ENCODE measurements around the gene LCN6. TPM values are rescaled to one million over a fixed set of nuclear protein-coding genes. Genes with fewer than 3 reads are reported as not detected.

The LCN6 gene
- total RNA-seq, 1 donor from 2014 or later = not detected

DNA sequence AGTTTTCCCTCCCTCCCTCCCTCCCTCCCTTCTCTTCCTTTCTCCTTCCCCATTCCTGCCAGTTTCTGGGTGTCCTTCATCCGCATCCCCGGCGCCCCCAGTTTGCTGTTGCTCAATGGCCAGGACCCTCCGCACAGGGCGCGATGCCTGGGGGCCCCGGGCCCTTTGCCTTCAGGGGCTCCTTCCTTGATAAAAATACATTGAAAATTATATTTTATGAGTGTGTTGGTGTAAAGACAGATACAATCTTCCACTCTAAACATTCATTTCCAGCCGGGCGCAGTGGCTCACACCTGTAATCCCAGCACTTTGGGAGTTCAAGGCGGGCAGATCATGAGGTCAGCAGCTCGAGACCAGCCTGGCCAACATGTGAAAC is 53.5 kb downstream of the LCN6 start:
- Mint-ChIP-seq H3K9me3 (no peaks in the 10 kb centered on the region), H3K27me3 (ENCODE audit: insufficient read depth, low read depth) (peaks cover 6% of the 10 kb centered on the region), H3K4me1 (peaks cover 24% of the 10 kb centered on the region), H3K27ac (no peak overlapping the region), H3K36me3 (no peaks in the 10 kb centered on the region), H3K4me3 (no peak overlapping the region)
- Histone ChIP-seq H3K79me2 (ENCODE audit: low read depth) (no peaks in the 10 kb centered on the region), H4K20me1 (ENCODE audit: low read depth) (no peaks in the 10 kb centered on the region), H3K4me3 (no peak overlapping the region), H3K4me1 (peaks cover 11% of the 10 kb centered on the region), H3K9me3 (ENCODE audit: low read depth) (no peaks in the 10 kb centered on the region), H2AFZ (replicated peaks) (no peak overlapping the region), H3F3A (ENCODE audit: low read depth) (peaks cover 4% of the 10 kb centered on the region), H3K27me3 (no peaks in the 10 kb centered on the region), H3K9ac (no peak overlapping the region), H3K27ac (no peak overlapping the region), H3K36me3 (no peaks in the 10 kb centered on the region), H3K4me2 (no peak overlapping the region)
- DNase-seq (ENCODE audit: low spot score) = no peak
- TF ChIP-seq, protein P1, sequence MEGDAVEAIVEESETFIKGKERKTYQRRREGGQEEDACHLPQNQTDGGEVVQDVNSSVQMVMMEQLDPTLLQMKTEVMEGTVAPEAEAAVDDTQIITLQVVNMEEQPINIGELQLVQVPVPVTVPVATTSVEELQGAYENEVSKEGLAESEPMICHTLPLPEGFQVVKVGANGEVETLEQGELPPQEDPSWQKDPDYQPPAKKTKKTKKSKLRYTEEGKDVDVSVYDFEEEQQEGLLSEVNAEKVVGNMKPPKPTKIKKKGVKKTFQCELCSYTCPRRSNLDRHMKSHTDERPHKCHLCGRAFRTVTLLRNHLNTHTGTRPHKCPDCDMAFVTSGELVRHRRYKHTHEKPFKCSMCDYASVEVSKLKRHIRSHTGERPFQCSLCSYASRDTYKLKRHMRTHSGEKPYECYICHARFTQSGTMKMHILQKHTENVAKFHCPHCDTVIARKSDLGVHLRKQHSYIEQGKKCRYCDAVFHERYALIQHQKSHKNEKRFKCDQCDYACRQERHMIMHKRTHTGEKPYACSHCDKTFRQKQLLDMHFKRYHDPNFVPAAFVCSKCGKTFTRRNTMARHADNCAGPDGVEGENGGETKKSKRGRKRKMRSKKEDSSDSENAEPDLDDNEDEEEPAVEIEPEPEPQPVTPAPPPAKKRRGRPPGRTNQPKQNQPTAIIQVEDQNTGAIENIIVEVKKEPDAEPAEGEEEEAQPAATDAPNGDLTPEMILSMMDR (IDR thresholded peaks at IDR 0.05) = no peak
- TF ChIP-seq EZH2 (IDR thresholded peaks at IDR 0.05) = no peak
- TF ChIP-seq EZH2phosphoT487 (IDR thresholded peaks at IDR 0.05) = no peak

DNA sequence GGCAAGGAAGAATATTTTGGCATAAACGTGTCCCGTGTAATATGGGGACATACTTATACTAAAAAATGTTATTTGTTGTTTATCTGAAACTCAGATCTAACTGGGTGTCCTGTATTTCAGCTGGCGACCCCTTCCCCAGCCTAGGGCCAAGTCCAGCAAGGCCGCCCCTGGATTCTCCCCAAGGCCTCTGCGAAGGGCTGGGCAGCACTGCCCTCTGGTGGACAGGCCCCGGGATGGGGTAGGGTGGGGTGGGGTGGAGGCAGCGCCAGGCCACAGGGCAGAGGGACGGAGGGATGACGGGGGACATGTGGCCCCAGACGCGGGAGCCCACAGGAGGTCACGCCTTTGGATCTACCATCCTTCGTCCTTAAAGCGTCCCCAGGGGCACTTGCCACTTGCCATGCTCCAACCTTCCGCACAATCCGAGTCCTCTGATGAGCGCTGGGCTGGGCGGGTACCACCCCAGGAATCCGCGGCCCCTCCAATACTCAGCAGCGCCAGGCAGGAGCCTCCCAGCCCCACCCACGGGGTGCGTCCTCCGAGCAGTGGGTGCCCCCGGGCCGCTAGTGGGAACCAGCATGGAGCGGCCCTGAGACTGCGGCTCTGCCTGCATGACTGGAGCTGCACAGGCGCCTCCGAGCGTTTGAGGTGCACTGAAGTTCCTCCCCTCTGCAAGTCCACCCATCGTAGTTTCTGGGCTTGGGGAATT is 54.0 kb downstream of the LCN6 start:
- H3K4me2 ChIP-seq = no peak overlapping the region
- no peaks in the 10 kb centered on the region for H3K79me2 ChIP-seq (ENCODE audit: low read depth)
- TF ChIP-seq, protein P1 (IDR thresholded peaks at IDR 0.05) = peak; percentile 77
- TF ChIP-seq EZH2 (IDR thresholded peaks at IDR 0.05) = no peak
- TF ChIP-seq EZH2phosphoT487 (IDR thresholded peaks at IDR 0.05) = no peak
- no peaks in the 10 kb centered on the region for H3K9me3 Mint-ChIP-seq
- H3K9ac ChIP-seq = no peak overlapping the region
- peaks cover 11% of the 10 kb centered on the region for H3K4me1 ChIP-seq
- H3K9me3 ChIP-seq (ENCODE audit: low read depth) = no peaks in the 10 kb centered on the region
- peaks cover 24% of the 10 kb centered on the region for H3K4me1 Mint-ChIP-seq
- H3K27me3 Mint-ChIP-seq (ENCODE audit: insufficient read depth, low read depth) = peaks cover 6% of the 10 kb centered on the region
- peak; percentile 79 for DNase-seq (ENCODE audit: low spot score)
- peaks cover 4% of the 10 kb centered on the region for H3F3A ChIP-seq (ENCODE audit: low read depth)
- H4K20me1 ChIP-seq (ENCODE audit: low read depth) = no peaks in the 10 kb centered on the region
- H3K36me3 Mint-ChIP-seq = no peaks in the 10 kb centered on the region
- no peak overlapping the region for H3K4me3 ChIP-seq
- no peaks in the 10 kb centered on the region for H3K36me3 ChIP-seq
- peaks cover 5% of the 10 kb centered on the region for H3K27me3 ChIP-seq
- H3K27ac ChIP-seq = no peak overlapping the region
- H3K27ac Mint-ChIP-seq = no peak overlapping the region
- no peak overlapping the region for H2AFZ ChIP-seq (replicated peaks)
- H3K4me3 Mint-ChIP-seq = no peak overlapping the region

Small RNAs within 50 kb of the gene (microRNA-seq; reads per million reads assigned to microRNA genes)
- gene MIR6722 = not detected

Small RNAs within 50 kb of the gene (small RNA-seq; reads per million reads assigned to genes)
- not detected for gene ATP6V1G1P3
- not detected for gene MIR6722

Other genes with a start within 250 kb of the LCN6 start
- 11.7 and 32.4 TPM in 2 replicates for gene NOTCH1, start 202.5 kb downstream of the LCN6 start, total RNA-seq (ENCODE audit: low replicate concordance)
- gene EGFL7, start 85.6 kb downstream of the LCN6 start, total RNA-seq (ENCODE audit: low replicate concordance) = 16.5 and 47.4 TPM in 2 replicates
- 2.4 and 3.4 TPM in 2 replicates for gene AGPAT2, start 61.1 kb downstream of the LCN6 start, total RNA-seq (ENCODE audit: low replicate concordance)
- 11.8 and 52.8 TPM in 2 replicates for gene DIPK1B, start 36.0 kb downstream of the LCN6 start, total RNA-seq (ENCODE audit: low replicate concordance)
- gene LCN10, start 5.6 kb downstream of the LCN6 start, total RNA-seq (ENCODE audit: low replicate concordance) = not detected in 2 replicates
- gene LCN8, start 9.7 kb upstream of the LCN6 start, total RNA-seq (ENCODE audit: low replicate concordance) = not detected in 2 replicates
- gene LCN15, start 16.0 kb upstream of the LCN6 start, total RNA-seq (ENCODE audit: low replicate concordance) = not detected in 2 replicates
- gene TMEM141, start 42.8 kb upstream of the LCN6 start, total RNA-seq (ENCODE audit: low replicate concordance) = 19.9 and 46.8 TPM in 2 replicates
- 0.84 and 2.1 TPM in 2 replicates for gene CCDC183, start 47.8 kb upstream of the LCN6 start, total RNA-seq (ENCODE audit: low replicate concordance)
- 71.2 and 148 TPM in 2 replicates for gene RABL6, start 59.4 kb upstream of the LCN6 start, total RNA-seq (ENCODE audit: low replicate concordance)
- 0.77 TPM in 1 of 2 replicates, not detected in the other for gene AJM1, start 94.0 kb upstream of the LCN6 start, total RNA-seq (ENCODE audit: low replicate concordance)
- gene PHPT1, start 100.9 kb upstream of the LCN6 start, total RNA-seq (ENCODE audit: low replicate concordance) = 58.8 and 110 TPM in 2 replicates
- gene MAMDC4, start 103.8 kb upstream of the LCN6 start, total RNA-seq (ENCODE audit: low replicate concordance) = 2.6 and 8.3 TPM in 2 replicates
- 269 and 293 TPM in 2 replicates for gene EDF1, start 117.8 kb upstream of the LCN6 start, total RNA-seq (ENCODE audit: low replicate concordance)
- 16.1 and 33.9 TPM in 2 replicates for gene TRAF2, start 138.0 kb upstream of the LCN6 start, total RNA-seq (ENCODE audit: low replicate concordance)
- 21.5 and 85.1 TPM in 2 replicates for gene FBXW5, start 196.2 kb upstream of the LCN6 start, total RNA-seq (ENCODE audit: low replicate concordance)
- gene C8G, start 196.7 kb upstream of the LCN6 start, total RNA-seq (ENCODE audit: low replicate concordance) = not detected in 2 replicates
- 0.19 TPM in 1 of 2 replicates, not detected in the other for gene LCN12, start 203.7 kb upstream of the LCN6 start, total RNA-seq (ENCODE audit: low replicate concordance)
- not detected in 2 replicates for gene PTGDS, start 229.0 kb upstream of the LCN6 start, total RNA-seq (ENCODE audit: low replicate concordance)
- gene LCNL1, start 234.5 kb upstream of the LCN6 start, total RNA-seq (ENCODE audit: low replicate concordance) = 0.09 TPM in 1 of 2 replicates, not detected in the other
- gene PAXX, start 243.9 kb upstream of the LCN6 start, total RNA-seq (ENCODE audit: low replicate concordance) = 31.5 and 79.6 TPM in 2 replicates
- not detected in 2 replicates for gene CLIC3, start 248.0 kb upstream of the LCN6 start, total RNA-seq (ENCODE audit: low replicate concordance)